Panc1 (cell line): ENCODE data around the gene LRRC31.

Experiments
- CTCF ChIP-seq: fragments of 450-650 bp; IDR thresholded peaks from 2 replicates; pipeline ENCODE4 v1.5.1; 2017; ENCODE audit warnings: mild to moderate bottlenecking
- POLR2AphosphoS5 ChIP-seq: IDR thresholded peaks from 2 replicates; pipeline ENCODE4 v1.6.1; 2012; ENCODE audit warnings: mild to moderate bottlenecking, low read depth, low read length, moderate library complexity
- SIN3A ChIP-seq: IDR thresholded peaks from 2 replicates; pipeline ENCODE4 v1.6.1; 2012; ENCODE audit warnings: low read depth, mild to moderate bottlenecking, low read length, moderate library complexity, borderline replicate concordance; ENCODE audit not compliant: insufficient read depth
- TCF7L2 ChIP-seq: IDR thresholded peaks from 2 replicates; pipeline ENCODE4 v1.6.1; 2011; ENCODE audit warnings: mild to moderate bottlenecking, low read depth, low read length, inconsistent platforms

GRCh38 chr3:169905404-169905803 lies 35.7 kb upstream of the LRRC31 start:
- TF ChIP-seq CTCF (no peak), POLR2AphosphoS5 (no peak), SIN3A (no peak), TCF7L2 (no peak)
